K562 (cell line): ENCODE data around the gene VDR. TPM values are rescaled to one million over a fixed set of nuclear protein-coding genes. Genes with fewer than 3 reads are reported as not detected.

Experiments used
- DMBX1 ChIP-seq: fragments of 250-450 bp; sonication (Bioruptor Pico); IDR thresholded peaks from 2 replicates; pipeline ENCODE4 v1.8.0; 2022; ENCODE audit warnings: inconsistent platforms, mild to moderate bottlenecking, moderate library complexity, borderline replicate concordance
- FIP1L1 ChIP-seq: fragments of 200-400 bp; formaldehyde crosslinking; IDR thresholded peaks from 2 replicates; pipeline ENCODE4 v1.6.1; 2018; ENCODE audit warnings: mild to moderate bottlenecking, low read depth, low read length; ENCODE audit not compliant: poor library complexity, severe bottlenecking
- FOXJ2 ChIP-seq: fragments of 200-800 bp; sonication (Bioruptor generic); IDR thresholded peaks from 2 replicates; pipeline ENCODE4 v1.6.1; 2016; ENCODE audit warnings: missing genetic modification characterization, missing compliant biosample characterization
- HCFC1 ChIP-seq: IDR thresholded peaks from 2 replicates; pipeline ENCODE4 v1.6.1; 2012; ENCODE audit warnings: low read depth, low read length, improper control_type of control experiment
- HDAC8 ChIP-seq: fragments of 450-650 bp; IDR thresholded peaks from 2 replicates; pipeline ENCODE4 v1.6.1; 2016; ENCODE audit warnings: mild to moderate bottlenecking, missing genetic modification characterization, moderate library complexity, missing compliant biosample characterization
- HDGF ChIP-seq: fragments of 450-650 bp; IDR thresholded peaks from 2 replicates; pipeline ENCODE4 v1.6.1; 2016
- ID3 ChIP-seq, 2 experiments: fragments of 250-450 bp in 1 of 2; fragments of 450-650 bp in 1 of 2; sonication (Bioruptor Pico) in 1 of 2; IDR thresholded peaks; 2 replicates each; pipeline versions ENCODE4 v1.6.1 to v1.8.0; 2016 to 2021; ENCODE audit warnings: mild to moderate bottlenecking in 2 of 2, moderate library complexity in 2 of 2, missing compliant biosample characterization in 1 of 2, missing genetic modification characterization in 1 of 2
- JUN ChIP-seq, 2 experiments: sonication (generic) in 1 of 2; formaldehyde crosslinking in 1 of 2; IDR thresholded peaks; 2 replicates each; pipeline versions ENCODE4 v1.6.1 to v1.8.0; 2012 to 2022; ENCODE audit warnings: borderline replicate concordance in 2 of 2, mild to moderate bottlenecking in 2 of 2, improper control_type of control experiment in 1 of 2, low read depth in 1 of 2, low read length in 1 of 2, missing genetic modification reagents in 1 of 2
- KDM4B ChIP-seq, 2 experiments: fragments of 450-650 bp in 1 of 2; sonication (generic) in 1 of 2; IDR thresholded peaks; 2 replicates each; pipeline ENCODE4 v1.6.1; 2016 to 2017; ENCODE audit warnings: borderline replicate concordance in 2 of 2, antibody characterized with exemption in 1 of 2, low read depth in 1 of 2, mild to moderate bottlenecking in 1 of 2
- PHF20 ChIP-seq: fragments of 450-650 bp; IDR thresholded peaks from 2 replicates; pipeline ENCODE4 v1.6.1; 2018; ENCODE audit not compliant: partially characterized antibody
- POLR2A ChIP-seq: fragments of 450-650 bp; conservative IDR thresholded peaks from 2 replicates; pipeline ENCODE4 v1.6.1; 2016
- POLR2G ChIP-seq: fragments of 200-400 bp; formaldehyde crosslinking; IDR thresholded peaks from 2 replicates; pipeline ENCODE4 v1.6.1; 2017; ENCODE audit warnings: low read depth, mild to moderate bottlenecking, antibody characterized with exemption, low read length, moderate library complexity
- RBM15 ChIP-seq: fragments of 200-400 bp; formaldehyde crosslinking; IDR thresholded peaks from 2 replicates; pipeline ENCODE4 v1.6.1; 2018; ENCODE audit warnings: mild to moderate bottlenecking, low read length, moderate library complexity; ENCODE audit not compliant: insufficient read depth
- SOX6 ChIP-seq: fragments of 450-650 bp; IDR thresholded peaks from 2 replicates; pipeline ENCODE4 v1.6.1; 2014; ENCODE audit warnings: mild to moderate bottlenecking
- TAF7 ChIP-seq: fragments of 450-650 bp; IDR thresholded peaks from 2 replicates; pipeline ENCODE4 v1.6.1; 2016; ENCODE audit warnings: missing genetic modification characterization, missing compliant biosample characterization
- ZBTB40 ChIP-seq, 2 experiments: fragments of 450-650 bp in 1 of 2; sonication (generic) in 1 of 2; formaldehyde crosslinking in 1 of 2; IDR thresholded peaks; 2 replicates each; pipeline versions ENCODE4 v1.7.1 to v1.9.0; 2016 to 2022; ENCODE audit warnings: inconsistent platforms in 1 of 2, mild to moderate bottlenecking in 1 of 2, missing genetic modification reagents in 1 of 2
- ZBTB7A ChIP-seq: IDR thresholded peaks from 2 replicates; pipeline ENCODE4 v1.6.1; 2011; ENCODE audit warnings: low read depth, mild to moderate bottlenecking, low read length, moderate library complexity, borderline replicate concordance; ENCODE audit not compliant: control insufficient read depth
- ZEB2 ChIP-seq: fragments of 450-650 bp; IDR thresholded peaks from 2 replicates; pipeline ENCODE4 v1.6.1; 2016
- polyA plus RNA-seq, 8 experiments: library from polyadenylated mRNA; depleted of rRNA in 4 of 8; stranded (reverse) in 5 of 8; unstranded in 3 of 8; fragments of >200 nt; fragmentation: Nextera tagmentation in 2 of 8; fragmentation: Illumina TruSeq in 1 of 8; extraction: Ambion mirVana in 2 of 8; extraction: Trizol in 1 of 8; gene quantifications; 2 replicates each; pipeline versions ENCODE4 v1.2.1 to v1.2.3, GENCODE V29; 2011 to 2014; ENCODE audit warnings: inconsistent platforms in 1 of 8, missing spikeins in 1 of 8
- total RNA-seq, 7 experiments: library from RNA; depleted of rRNA in 6 of 7; stranded (reverse); fragments of >200 nt in 6 of 7; fragmentation: Illumina TruSeq in 2 of 7; extraction: Trizol in 2 of 7; gene quantifications; 2 replicates each; pipeline versions ENCODE4 v1.2.1 to v1.2.3, GENCODE V29; 2011 to 2021; ENCODE audit warnings: low replicate concordance in 1 of 7

The VDR gene
- total and polyA plus RNA-seq, 9 of the 15 experiments (the other 6 are each of a cell fraction or from before 2014, with no cell fraction given): 0.61 to 4.8 (median 2.0) TPM

GRCh38 chr12:47828976-47829482 is 75.8 kb downstream of the VDR start (continued):
- TF ChIP-seq ZBTB7A: peak; percentile 44; the same call in 1 of the 2 replicates
- no peak for TF ChIP-seq RBM15
- no peak for TF ChIP-seq ID3 (CRISPR knock-in tag; IDR thresholded peaks at IDR 0.05)
- peak; percentile 74; the same call in 1 of the 2 replicates for TF ChIP-seq ID3 (tag; IDR thresholded peaks at IDR 0.05)
- peak; percentile 68 for TF ChIP-seq POLR2A
- TF ChIP-seq ZEB2: peak; percentile 93
- TF ChIP-seq ZBTB40 (IDR thresholded peaks at IDR 0.05): 0 out of 2 replicates have a peak, but pooled peaks have one; percentile 39
- TF ChIP-seq ZBTB40 (CRISPR knock-in tag; IDR thresholded peaks at IDR 0.05): no peak
- peak; percentile 10; the same call in 1 of the 2 replicates for TF ChIP-seq HCFC1
- peak; percentile 47; the same call in 1 of the 2 replicates for TF ChIP-seq DMBX1 (CRISPR knock-in tag)
- no peak for TF ChIP-seq HDAC8 (tag)
- no peak for TF ChIP-seq TAF7 (tag)
- peak; percentile 41 for TF ChIP-seq PHF20
- 0 out of 2 replicates have a peak, but pooled peaks have one; percentile 73 for TF ChIP-seq HDGF
- TF ChIP-seq POLR2G: peak; percentile 61
- TF ChIP-seq JUN (IDR thresholded peaks at IDR 0.05; ENCODE audit: borderline replicate concordance, low read depth, low read length): peak; percentile 5; the same call in 1 of the 2 replicates
- TF ChIP-seq JUN (CRISPR knock-in tag; IDR thresholded peaks at IDR 0.05; ENCODE audit: borderline replicate concordance): no peak
- TF ChIP-seq FIP1L1: no peak
- TF ChIP-seq KDM4B (IDR thresholded peaks at IDR 0.05; ENCODE audit: borderline replicate concordance in 2 of 2, low read depth in 1 of 2): peak in 1 of 2 experiments; percentile 78; a peak in 1 of 4 replicates
- 0 out of 2 replicates have a peak, but pooled peaks have one; percentile 32 for TF ChIP-seq FOXJ2 (tag)
- TF ChIP-seq SOX6: peak; percentile 61; the same call in 1 of the 2 replicates
